GM19240 (cell line): ENCODE measurements around the gene PADI6.
"Not testable (repeated sequence)": the region's sequence is repeated elsewhere in the genome, so short reads cannot be mapped to it uniquely, and the experiment has no call there.

ENCODE experiments used
- DNase-seq: peaks from one replicate; pipeline ENCODE4 v3.0.0; 2011; ENCODE audit warnings: low spot score; ENCODE audit not compliant: insufficient read length

The PADI6 gene

DNA sequence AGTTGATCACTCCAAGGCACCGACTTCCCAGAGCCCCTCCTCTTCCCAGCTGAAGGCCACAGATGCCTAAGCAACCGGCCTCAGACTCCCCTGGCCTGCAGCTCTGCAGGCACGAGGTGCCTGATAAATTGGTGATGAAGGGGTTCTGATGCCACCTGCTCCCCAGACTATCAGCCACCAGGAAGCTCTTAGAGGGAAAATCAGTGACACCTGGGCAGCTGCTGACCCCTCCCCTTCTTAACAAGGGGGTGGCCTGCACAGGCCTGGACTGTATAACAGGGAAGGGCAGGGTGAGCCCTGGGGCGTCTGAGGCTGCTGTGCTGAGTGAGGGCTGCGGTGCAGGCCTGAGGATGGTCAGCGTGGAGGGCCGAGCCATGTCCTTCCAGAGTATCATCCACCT is at the start of gene PADI6:
TSS of gene PADI6 (plus strand) at position 301 of the 400 bp plus-strand sequence. CDS start at position 351, 50 bp downstream.
- DNase-seq = no peak

DNA sequence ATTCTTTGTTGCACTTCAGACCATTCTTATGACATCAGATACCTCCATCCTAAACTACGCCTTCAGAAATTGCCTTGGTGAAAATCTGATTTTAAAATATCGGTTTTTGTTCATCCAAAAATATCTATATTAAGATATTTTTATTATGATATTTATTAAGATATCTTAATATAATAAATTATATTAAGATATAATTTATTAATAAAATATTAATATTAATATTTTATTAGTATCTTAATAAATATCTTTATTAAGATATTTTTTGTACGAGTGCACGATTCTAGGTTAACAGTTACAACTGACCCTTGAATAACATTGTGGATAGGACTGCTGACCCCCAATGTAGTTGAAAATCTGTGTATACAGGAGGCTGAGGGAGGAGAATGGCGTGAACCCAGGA is 43.1 kb upstream of the PADI6 start:
- DNase-seq = no peak

- no peak for DNase-seq
Measured at GRCh38 chr1:17329610-17330009, 42.4 kb upstream of the PADI6 start.

DNA sequence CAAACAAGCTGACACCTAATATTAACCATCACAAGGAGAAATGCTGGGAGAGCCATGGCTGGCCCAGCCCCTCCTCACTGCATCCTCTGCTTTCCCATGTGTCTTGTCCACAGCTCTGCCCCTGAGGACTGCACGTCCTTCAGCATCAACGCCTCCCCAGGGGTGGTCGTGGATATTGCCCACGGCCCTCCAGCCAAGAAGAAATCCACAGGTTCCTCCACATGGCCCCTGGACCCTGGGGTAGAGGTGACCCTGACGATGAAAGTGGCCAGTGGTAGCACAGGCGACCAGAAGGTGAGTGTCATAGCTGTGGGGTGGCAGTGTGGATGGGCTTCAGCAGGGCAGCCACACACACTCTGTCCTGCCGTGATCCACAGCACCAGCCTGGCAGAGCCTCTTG is 41.1 kb upstream of the PADI6 start:
- DNase-seq = no peak

GRCh38 chr1:17333081-17333480 is 38.9 kb upstream of the PADI6 start:
- no peak for DNase-seq

DNA sequence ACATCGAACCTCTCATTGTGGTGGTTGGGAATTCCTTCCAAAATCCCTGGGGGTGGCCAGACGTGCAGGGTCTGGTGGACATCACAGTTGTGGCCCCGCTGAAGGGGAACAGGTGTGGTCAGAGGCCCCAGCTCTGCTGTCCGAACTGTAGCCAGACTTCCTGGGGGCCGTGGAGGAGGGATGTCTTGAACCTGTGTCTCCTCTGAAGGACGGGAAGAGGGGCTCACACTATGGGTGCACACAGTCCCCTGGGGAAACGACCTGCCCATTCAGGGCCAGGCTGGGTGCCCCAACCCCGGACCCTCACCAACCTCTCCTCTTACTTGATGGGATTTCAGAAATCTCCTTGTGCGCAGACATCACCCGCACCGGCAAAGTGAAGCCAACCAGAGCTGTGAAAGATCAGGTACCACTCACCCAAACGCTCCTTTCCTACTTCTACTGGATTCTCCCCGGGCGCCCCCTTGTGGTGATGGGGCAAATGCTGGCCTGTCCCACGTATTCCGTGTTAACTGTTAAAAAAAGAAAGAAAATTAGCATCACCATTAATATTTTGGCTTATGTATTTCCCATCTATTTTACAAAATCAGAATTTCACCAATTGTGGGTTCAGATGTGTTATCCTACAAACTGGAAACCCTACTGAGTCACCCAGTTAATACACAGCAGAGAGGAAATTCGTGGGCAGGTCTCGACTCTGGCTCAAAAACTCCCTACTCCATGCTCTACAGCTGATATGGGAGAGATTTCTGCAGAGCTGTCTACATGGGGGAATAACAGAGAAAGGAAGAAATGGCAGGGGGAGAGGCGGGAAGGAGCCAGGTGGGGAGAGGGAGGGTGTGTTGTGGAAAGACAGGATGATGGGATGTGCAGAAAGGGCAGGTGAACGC is 35.9 kb upstream of the PADI6 start:
- DNase-seq = peak; percentile 37

GRCh38 chr1:17338706-17339493 is 33.1 kb upstream of the PADI6 start:
- no peak for DNase-seq

GRCh38 chr1:17339521-17339920 is 32.5 kb upstream of the PADI6 start:
- no peak for DNase-seq

DNA sequence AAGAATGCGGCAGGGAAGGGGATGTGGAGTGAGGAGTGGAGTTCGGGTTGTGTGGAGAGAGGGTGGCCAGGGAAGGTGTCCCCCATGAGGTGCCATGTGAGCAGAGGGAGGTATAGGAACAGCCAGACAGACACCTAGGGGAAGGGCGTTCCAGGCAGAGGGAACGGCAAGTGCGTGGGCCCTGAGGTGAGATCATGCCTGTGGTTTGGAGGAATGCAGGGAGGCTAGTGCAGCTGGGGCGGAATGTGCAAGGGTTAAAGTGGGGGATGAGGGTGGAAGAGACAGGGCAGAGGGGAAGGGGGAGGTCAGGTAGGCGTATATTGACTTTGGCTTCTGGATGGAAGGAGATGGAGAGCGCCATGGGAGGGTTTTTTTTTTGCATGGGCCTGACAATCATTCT is 31.6 kb upstream of the PADI6 start:
- no peak for DNase-seq

- DNase-seq = no peak
Measured at GRCh38 chr1:17342014-17342441, 30.0 kb upstream of the PADI6 start.

- not testable (repeated sequence) for DNase-seq
Measured at GRCh38 chr1:17345506-17345905, 26.5 kb upstream of the PADI6 start.

GRCh38 chr1:17346046-17346789 is 25.8 kb upstream of the PADI6 start:
- no peak for DNase-seq

- DNase-seq = no peak
Measured at GRCh38 chr1:17347769-17348592, 24.0 kb upstream of the PADI6 start.

DNA sequence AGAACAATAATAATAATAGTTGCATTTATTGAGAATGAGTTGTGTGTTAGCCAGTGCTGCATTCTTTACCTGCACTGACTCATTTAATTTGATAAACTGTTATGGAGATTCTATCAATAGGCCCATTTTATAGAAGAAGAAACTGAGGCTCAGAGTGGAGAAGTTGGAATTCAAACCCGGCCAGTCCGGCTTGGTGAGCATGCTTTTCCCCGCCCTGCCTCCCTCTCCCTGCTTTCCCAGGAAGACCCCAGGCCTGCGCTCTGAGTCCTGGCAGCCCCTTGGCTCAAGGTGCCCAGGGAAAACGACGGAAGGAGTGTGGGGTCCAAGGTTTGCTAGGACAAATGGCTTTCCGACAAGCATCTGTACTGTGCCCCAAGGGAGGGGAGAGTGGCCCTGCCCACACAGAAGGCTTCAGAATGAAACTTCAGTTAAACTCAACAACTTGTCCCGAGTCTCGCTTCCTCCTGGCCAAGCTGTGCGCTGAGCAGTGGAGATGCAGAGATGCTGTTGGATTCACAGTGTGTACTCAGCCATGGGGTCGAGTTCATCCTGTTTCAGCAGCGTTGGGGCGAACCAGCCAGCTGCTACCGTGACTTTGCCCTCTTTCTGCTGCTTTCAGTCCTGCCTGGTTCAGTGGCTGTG is 23.3 kb upstream of the PADI6 start:
- DNase-seq = peak; percentile 41

GRCh38 chr1:17350083-17350482 is 21.9 kb upstream of the PADI6 start:
- no peak for DNase-seq

- DNase-seq = no peak
Measured at GRCh38 chr1:17350928-17351446, 21.0 kb upstream of the PADI6 start.

- DNase-seq = no peak
Measured at GRCh38 chr1:17351598-17352324, 20.2 kb upstream of the PADI6 start.

DNA sequence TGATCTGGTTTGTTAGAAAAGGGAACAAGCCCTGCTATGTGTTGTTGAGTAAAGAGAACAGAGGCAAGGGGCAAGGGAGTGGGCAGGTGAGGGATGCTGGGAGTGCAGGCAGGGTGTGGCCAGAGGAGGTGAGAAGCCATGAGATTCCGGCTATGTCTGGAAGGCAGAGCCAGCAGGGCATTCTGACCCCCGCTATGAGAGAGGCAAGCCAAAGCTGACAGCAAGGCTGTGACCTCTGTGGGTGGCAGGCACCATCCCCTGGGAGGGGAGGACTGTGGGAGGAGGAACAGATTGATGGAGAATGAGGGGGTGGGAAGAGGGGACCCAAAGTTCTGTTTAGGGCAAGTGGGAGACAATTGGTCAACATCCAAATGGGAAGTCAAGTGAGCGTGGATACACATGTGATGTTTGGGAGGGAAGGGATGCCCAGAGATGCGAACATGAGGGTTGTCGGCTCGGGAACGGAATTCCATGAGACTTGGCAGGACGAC is 19.5 kb upstream of the PADI6 start:
- no peak for DNase-seq

DNA sequence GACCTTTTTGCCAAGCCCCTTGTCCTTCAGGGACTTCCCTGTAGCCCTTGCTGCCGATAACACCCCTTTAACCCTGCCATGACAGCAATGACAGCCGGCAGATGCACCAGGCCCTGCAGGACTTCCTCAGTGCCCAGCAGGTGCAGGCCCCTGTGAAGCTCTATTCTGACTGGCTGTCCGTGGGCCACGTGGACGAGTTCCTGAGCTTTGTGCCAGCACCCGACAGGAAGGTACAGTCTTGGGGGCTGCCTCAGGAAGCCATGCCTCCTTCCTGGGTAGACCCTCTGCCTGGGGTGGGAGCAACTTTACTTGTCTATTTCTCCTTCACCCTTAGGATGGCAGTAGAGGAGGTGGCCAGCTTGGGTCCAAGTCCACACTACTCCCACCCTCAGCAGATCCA is 16.1 kb upstream of the PADI6 start:
- no peak for DNase-seq
